H1 (cell line): ENCODE results near the gene SHANK2. TPM values are rescaled to one million over a fixed set of nuclear protein-coding genes. Genes with fewer than 3 reads are reported as not detected.

Experiments
- ASH2L ChIP-seq: fragments of 200-600, 300-600 bp; sonication (generic); IDR thresholded peaks from one replicate; pipeline ENCODE4 v1.7.1; 2017; ENCODE audit warnings: low read length
- CHD1 ChIP-seq: IDR thresholded peaks from 2 replicates; pipeline ENCODE4 v1.6.1; 2012; ENCODE audit warnings: low read depth, low read length, improper control_type of control experiment
- CHD7 ChIP-seq: fragments of 300-600 bp; sonication (generic); IDR thresholded peaks from 2 replicates; pipeline ENCODE4 v1.7.1; 2012; ENCODE audit warnings: low read length, moderate library complexity, mild to moderate bottlenecking, inconsistent platforms; ENCODE audit not compliant: insufficient replicate concordance
- CREB1 ChIP-seq: IDR thresholded peaks from 2 replicates; pipeline ENCODE4 v1.6.1; 2012; ENCODE audit warnings: inconsistent platforms
- EP300 ChIP-seq, 2 experiments: IDR thresholded peaks; 1 replicate in 1 of 2; 2 replicates in 1 of 2; pipeline ENCODE4 v1.6.1; 2011 to 2012; ENCODE audit warnings: low read depth in 2 of 2, low read length in 2 of 2, mild to moderate bottlenecking in 2 of 2, borderline replicate concordance in 1 of 2, inconsistent platforms in 1 of 2, moderate library complexity in 1 of 2
- GTF2F1 ChIP-seq: IDR thresholded peaks from 2 replicates; pipeline ENCODE4 v1.6.1; 2012; ENCODE audit warnings: low read depth, low read length, improper control_type of control experiment, borderline replicate concordance
- HDAC2 ChIP-seq, 2 experiments: fragments of 300-600 bp in 1 of 2; sonication (generic) in 1 of 2; IDR thresholded peaks; 2 replicates each; pipeline ENCODE4 v1.6.1; 2011 to 2012; ENCODE audit warnings: low read depth in 2 of 2, low read length in 2 of 2, mild to moderate bottlenecking in 2 of 2, moderate library complexity in 2 of 2, borderline replicate concordance in 1 of 2, inconsistent platforms in 1 of 2
- JUND ChIP-seq: IDR thresholded peaks from 2 replicates; pipeline ENCODE4 v1.6.1; 2011; ENCODE audit warnings: mild to moderate bottlenecking, improper control_type of control experiment, low read length
- SAP30 ChIP-seq: fragments of 300-600 bp; sonication (generic); IDR thresholded peaks from 2 replicates; pipeline ENCODE4 v1.7.1; 2012; ENCODE audit warnings: low read length, moderate library complexity, mild to moderate bottlenecking, inconsistent platforms; ENCODE audit not compliant: insufficient read depth, insufficient replicate concordance
- SIRT6 ChIP-seq: IDR thresholded peaks from one replicate; pipeline ENCODE4 v1.7.1; 2012; ENCODE audit warnings: low read length, inconsistent platforms
- polyA plus RNA-seq, 7 experiments: library from polyadenylated mRNA; depleted of rRNA in 3 of 7; stranded (reverse) in 5 of 7; unstranded in 2 of 7; fragments of >200 nt in 5 of 7; fragments of 200-250 nt in 2 of 7; gene quantifications; 1 replicate in 5 of 7; 2 replicates in 1 of 7; 4 replicates in 1 of 7; pipeline versions ENCODE4 v1.2.1 to v1.2.3, GENCODE V29; 2011 to 2013; ENCODE audit warnings: missing spikeins in 2 of 7, mixed read lengths in 2 of 7
- total RNA-seq: library from RNA; stranded (reverse); fragmentation: NEBNext Ultra II Directional; extraction: Animal tissue kit (Norgen Biotek cat#: 25700); gene quantifications from 2 replicates; pipeline ENCODE4 v1.2.1, GENCODE V29; 2021

SHANK2 gene
- total and polyA plus RNA-seq, 2 of the 8 experiments (the other 6 are each of a cell fraction or from before 2014, with no cell fraction given) = 10.1 to 54.2 TPM

- TF ChIP-seq SAP30 (no peak), HDAC2 (IDR thresholded peaks at IDR 0.05; ENCODE audit: borderline replicate concordance in 1 of 2, low read depth in 2 of 2, low read length in 2 of 2) (no peak), GTF2F1 (no peak), CHD1 (peak; percentile 76; the same call in 1 of the 2 replicates), JUND (peak; percentile 82), CHD7 (no peak), SIRT6 (no peak), ASH2L (no peak), CREB1 (no peak), EP300 (IDR thresholded peaks at IDR 0.05; ENCODE audit: borderline replicate concordance in 1 of 2, low read depth in 2 of 2, low read length in 2 of 2) (peak in 1 of 2 experiments; percentile 82; a peak in 1 of 3 replicates)
Observed at GRCh38 chr11:71240865-71241691, 11.3 kb downstream of the SHANK2 start (continued).
